ENCODE results near the gene STK32B.

DNA sequence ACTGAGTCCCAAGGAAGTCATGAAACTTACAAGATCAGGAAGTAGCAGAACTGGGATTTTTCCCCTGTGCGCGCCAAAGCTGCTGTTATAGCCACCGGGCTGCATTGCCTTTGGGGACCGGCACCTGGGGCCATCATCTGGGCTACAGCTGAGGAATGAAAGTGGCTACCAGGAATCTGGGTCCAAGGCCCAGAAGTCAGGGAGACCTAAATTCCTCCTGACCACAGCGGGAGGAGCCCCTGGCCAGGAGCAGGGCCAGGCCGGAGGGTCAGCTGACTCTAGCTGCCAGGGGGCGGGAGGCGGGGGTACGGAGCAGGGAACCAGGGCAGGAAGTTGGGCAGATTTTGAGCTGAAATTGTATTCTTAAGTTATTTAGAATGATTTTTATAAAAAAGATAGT, 414.7 kb downstream of the STK32B start:
- TF ChIP-seq, protein P1, sequence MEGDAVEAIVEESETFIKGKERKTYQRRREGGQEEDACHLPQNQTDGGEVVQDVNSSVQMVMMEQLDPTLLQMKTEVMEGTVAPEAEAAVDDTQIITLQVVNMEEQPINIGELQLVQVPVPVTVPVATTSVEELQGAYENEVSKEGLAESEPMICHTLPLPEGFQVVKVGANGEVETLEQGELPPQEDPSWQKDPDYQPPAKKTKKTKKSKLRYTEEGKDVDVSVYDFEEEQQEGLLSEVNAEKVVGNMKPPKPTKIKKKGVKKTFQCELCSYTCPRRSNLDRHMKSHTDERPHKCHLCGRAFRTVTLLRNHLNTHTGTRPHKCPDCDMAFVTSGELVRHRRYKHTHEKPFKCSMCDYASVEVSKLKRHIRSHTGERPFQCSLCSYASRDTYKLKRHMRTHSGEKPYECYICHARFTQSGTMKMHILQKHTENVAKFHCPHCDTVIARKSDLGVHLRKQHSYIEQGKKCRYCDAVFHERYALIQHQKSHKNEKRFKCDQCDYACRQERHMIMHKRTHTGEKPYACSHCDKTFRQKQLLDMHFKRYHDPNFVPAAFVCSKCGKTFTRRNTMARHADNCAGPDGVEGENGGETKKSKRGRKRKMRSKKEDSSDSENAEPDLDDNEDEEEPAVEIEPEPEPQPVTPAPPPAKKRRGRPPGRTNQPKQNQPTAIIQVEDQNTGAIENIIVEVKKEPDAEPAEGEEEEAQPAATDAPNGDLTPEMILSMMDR (IDR thresholded peaks at IDR 0.05): no peak
- TF ChIP-seq POLR2A (IDR thresholded peaks at IDR 0.05): no peak

Measured in heart left ventricle (tissue), 13 donors.